Endothelial cell of umbilical vein (primary cell): ENCODE measurements around the gene NR2F2. TPM values are rescaled to one million over a fixed set of nuclear protein-coding genes. Genes with fewer than 3 reads are reported as not detected.

ENCODE experiments used
- BruUV-seq: library from RNA; stranded (reverse); fragments of 400-500 nt; replicated peaks from 2 replicates; lab custom pipeline; 2021; lab: Mats Ljungman, UMichigan
- CTCF ChIA-PET: fragments of 300-600, 350-600 bp; sonication (Branson Sonifier 250); formaldehyde crosslinking; loops from one replicate; lab custom pipeline; 2021; ENCODE audit warnings: antibody characterized with exemption, inconsistent platforms; lab: Charles Lee
- POLR2A ChIA-PET: fragments of 300-600, 350-600 bp; sonication (Branson Sonifier 250); formaldehyde crosslinking; loops from one replicate; lab custom pipeline; 2021; ENCODE audit warnings: antibody characterized with exemption, inconsistent platforms; lab: Charles Lee
- DNase-seq: peaks from one replicate; pipeline ENCODE4 v3.0.0-alpha.2; 2011; ENCODE audit warnings: low read depth, low spot score
- FAIRE-seq: peaks from 2 replicates; lab custom pipeline; 2011; peaks lifted over from hg19 to GRCh38; lab: Jason Lieb, UNC
- H2AFZ ChIP-seq: 2 replicates; pipeline ENCODE4 v1.6.0; 2012; ENCODE audit warnings: low read depth, low read length, control low read depth, inconsistent platforms
- H3K27ac ChIP-seq: 2 replicates; pipeline ENCODE4 v1.5.1; 2011; ENCODE audit warnings: low read depth, mild to moderate bottlenecking, control low read depth, low read length, moderate library complexity; ENCODE audit not compliant: insufficient read depth
- H3K27me3 ChIP-seq, 2 experiments: 2 replicates each; pipeline versions ENCODE4 v1.6.0 to v1.6.1; 2011; ENCODE audit warnings: low read length in 2 of 2, mixed read lengths in 1 of 2; ENCODE audit not compliant: control insufficient read depth in 2 of 2, insufficient read depth in 2 of 2
- H3K36me3 ChIP-seq, 2 experiments: 2 replicates in 1 of 2; 3 replicates in 1 of 2; pipeline ENCODE4 v1.5.1; 2011; ENCODE audit warnings: low read length in 2 of 2, mild to moderate bottlenecking in 1 of 2, moderate library complexity in 1 of 2; ENCODE audit not compliant: control insufficient read depth in 2 of 2, insufficient read depth in 2 of 2; ENCODE audit errors: extremely low read depth in 1 of 2
- H3K4me1 ChIP-seq: 3 replicates; pipeline ENCODE4 v1.5.1; 2011; ENCODE audit warnings: mild to moderate bottlenecking, low read length; ENCODE audit not compliant: control insufficient read depth, insufficient read depth; ENCODE audit errors: extremely low read depth
- H3K4me2 ChIP-seq: 2 replicates; pipeline ENCODE4 v1.6.1; 2011; ENCODE audit warnings: low read length, control low read depth, mixed read lengths; ENCODE audit not compliant: insufficient read depth
- H3K4me3 ChIP-seq, 3 experiments: fragments of 200-600 bp in 1 of 3; sonication (generic), shearing (Covaris generic) in 1 of 3; replicated peaks in 1 of 3; 2 replicates each; pipeline ENCODE4 v1.5.1; 2011 to 2016; ENCODE audit warnings: control low read depth in 3 of 3, low read length in 3 of 3, mild to moderate bottlenecking in 2 of 3, inconsistent platforms in 1 of 3, low read depth in 1 of 3, moderate library complexity in 1 of 3; ENCODE audit not compliant: insufficient read depth in 1 of 3
- H3K79me2 ChIP-seq: 2 replicates; pipeline ENCODE4 v1.6.0; 2012; ENCODE audit warnings: low read length, inconsistent platforms; ENCODE audit not compliant: control insufficient read depth, insufficient read depth
- H3K9ac ChIP-seq: replicated peaks from 2 replicates; pipeline ENCODE3; 2011; ENCODE audit warnings: low read length, control low read depth; ENCODE audit not compliant: insufficient read depth; ENCODE audit errors: extremely low read depth
- H3K9me1 ChIP-seq: replicated peaks from 3 replicates; pipeline ENCODE4 v1.6.0; 2011; ENCODE audit warnings: mild to moderate bottlenecking, low read length; ENCODE audit not compliant: control insufficient read depth, insufficient read depth; ENCODE audit errors: extremely low read depth
- H3K9me3 ChIP-seq: replicated peaks from 2 replicates; pipeline ENCODE4 v1.5.1; 2012; ENCODE audit warnings: low read length, inconsistent platforms; ENCODE audit not compliant: control insufficient read depth, insufficient read depth
- H4K20me1 ChIP-seq: replicated peaks from 2 replicates; pipeline ENCODE3; 2011; ENCODE audit warnings: mild to moderate bottlenecking, low read length; ENCODE audit not compliant: control insufficient read depth, insufficient read depth; ENCODE audit errors: extremely low read depth
- CTCF ChIP-seq, 2 donors: IDR thresholded peaks; 1 replicate in 1 of 2; 2 replicates in 1 of 2; pipeline ENCODE4 v1.5.1; 2011; ENCODE audit warnings: low read length in 2 of 2, mild to moderate bottlenecking in 2 of 2, moderate library complexity in 2 of 2, control low read depth in 1 of 2, inconsistent platforms in 1 of 2, low read depth in 1 of 2; ENCODE audit not compliant: insufficient read depth in 1 of 2; ENCODE audit errors: extremely low read depth in 1 of 2
- EZH2 ChIP-seq: IDR thresholded peaks from 2 replicates; pipeline ENCODE4 v1.6.1; 2012; ENCODE audit warnings: borderline replicate concordance, low read depth, mild to moderate bottlenecking, moderate library complexity, low read length, inconsistent platforms; ENCODE audit not compliant: severe bottlenecking
- FOS ChIP-seq: IDR thresholded peaks from 2 replicates; pipeline ENCODE4 v1.6.1; 2011; ENCODE audit warnings: mild to moderate bottlenecking, low read length, moderate library complexity, borderline replicate concordance; ENCODE audit not compliant: insufficient read depth
- GATA2 ChIP-seq: IDR thresholded peaks from 2 replicates; pipeline ENCODE4 v1.7.0; 2011; ENCODE audit warnings: low read depth, mild to moderate bottlenecking, moderate library complexity, mixed read lengths, low read length; ENCODE audit not compliant: insufficient read length, insufficient read depth
- JUN ChIP-seq: IDR thresholded peaks from 2 replicates; pipeline ENCODE4 v1.6.1; 2011; ENCODE audit warnings: borderline replicate concordance, low read depth; ENCODE audit not compliant: insufficient read length, insufficient read depth
- MAX ChIP-seq: IDR thresholded peaks from 2 replicates; pipeline ENCODE4 v1.6.1; 2011; ENCODE audit not compliant: insufficient read depth, insufficient read length
- MYC ChIP-seq: IDR thresholded peaks from one replicate; pipeline ENCODE4 v1.6.1; 2011; ENCODE audit warnings: mild to moderate bottlenecking, low read depth, low read length
- POLR2A ChIP-seq: IDR thresholded peaks from 2 replicates; pipeline ENCODE4 v1.6.1; 2012; ENCODE audit warnings: low read depth, mild to moderate bottlenecking, control low read depth, low read length
- POLR2AphosphoS5 ChIP-seq: IDR thresholded peaks from 2 replicates; pipeline ENCODE4 v1.6.1; 2012; ENCODE audit warnings: low read depth, mild to moderate bottlenecking, control low read depth, low read length, moderate library complexity; ENCODE audit not compliant: insufficient read depth
- dilution Hi-C: fragments of 300-500 bp; cut with MboI; formaldehyde crosslinking; loops from one replicate; pipeline ENCODE4 v1.15.0; 2019; ENCODE audit warnings: low sequenced_read_pairs; ENCODE audit not compliant: extremely low pct_ligation_motif_present
- intact Hi-C: fragments of 100-400 bp; cut with micrococcal nuclease; formaldehyde crosslinking; loops from one replicate; pipeline ENCODE4 v1.10.0; 2022
- polyA plus RNA-seq, 4 experiments: library from polyadenylated mRNA; depleted of rRNA in 3 of 4; stranded (reverse) in 3 of 4; unstranded in 1 of 4; fragments of >200 nt; gene quantifications; 2 replicates each; pipeline versions ENCODE4 v1.2.1 to v1.2.3, GENCODE V29; 2011 to 2012; ENCODE audit warnings: missing spikeins in 1 of 4
- total RNA-seq: library from RNA; stranded (reverse); gene quantifications from 2 replicates; pipeline ENCODE4 v1.2.3, GENCODE V29; 2021

The NR2F2 gene
- total and polyA plus RNA-seq, 2 donors (not counting 3 experiments of a cell fraction or from before 2014, with no cell fraction given) = 105 to 182 TPM

GRCh38 chr15:96298217-96298616 lies 32.3 kb upstream of the NR2F2 start:
- H4K20me1 ChIP-seq = no peaks in the 10 kb centered on the region
- no peak overlapping the region for H3K4me2 ChIP-seq
- no peaks in the 10 kb centered on the region for H3K79me2 ChIP-seq
- no peak overlapping the region for H3K9ac ChIP-seq
- dilution Hi-C loops (no loop called here), intact Hi-C loops (no loop called here)
- FAIRE-seq = no peak
- no peaks in the 10 kb centered on the region for H3K9me3 ChIP-seq
- H3K4me3 ChIP-seq = no peak overlapping the region
- no peak overlapping the region for H2AFZ ChIP-seq
- TF ChIP-seq MAX (no peak), GATA2 (no peak), JUN (no peak), MYC (no peak), CTCF (IDR thresholded peaks at IDR 0.05; ENCODE audit: extremely low read depth in 1 of 2, insufficient read depth in 1 of 2, low read depth in 1 of 2, low read length in 2 of 2) (no peak), POLR2AphosphoS5 (no peak), POLR2A (no peak), EZH2 (no peak), FOS (no peak)
- no TSS peak for BruUV-seq
- CTCF ChIA-PET = no interaction called here
- H3K27me3 ChIP-seq = no peaks in the 10 kb centered on the region
- H3K4me1 ChIP-seq = no peaks in the 10 kb centered on the region
- H3K36me3 ChIP-seq = no peaks in the 10 kb centered on the region
- no peaks in the 10 kb centered on the region for H3K9me1 ChIP-seq
- POLR2A ChIA-PET = no interaction called here
- H3K27ac ChIP-seq = no peak overlapping the region
- no peak for DNase-seq
